Measurements from ENCODE around the gene SPINT3. TPM values are rescaled to one million over a fixed set of nuclear protein-coding genes. Genes with fewer than 3 reads are reported as not detected.

SPINT3 gene
- total RNA-seq, 2 donors from 2014 or later: not detected

- Histone ChIP-seq H3K27ac (peak overlapping the region; percentile 46), H3K9ac (ENCODE audit: low read depth in 2 of 2, low read length in 2 of 2) (peak overlapping the region in 1 of 2 donors; percentile 38), H3K9me3 (no peaks in the 10 kb centered on the region), H3K27me3 (peaks cover 8% of the 10 kb centered on the region), H3K4me1 (peaks cover 5% of the 10 kb centered on the region), H3K36me3 (no peaks in the 10 kb centered on the region), H3K4me3 (no peak overlapping the region)
- DNase-seq: peak; percentile 71
- intact Hi-C loops (cut with DNase I): no loop called here
- TF ChIP-seq CTCF (IDR thresholded peaks at IDR 0.05): no peak
These were observed 47.6 kb downstream of the SPINT3 start for GRCh38 chr20:45467861-45468260.

GRCh38 chr20:45467172-45467571 is 48.2 kb downstream of the SPINT3 start:
- Histone ChIP-seq H3K27ac (peak overlapping the region; percentile 46), H3K4me1 (peaks cover 5% of the 10 kb centered on the region), H3K9me3 (no peaks in the 10 kb centered on the region), H3K27me3 (peaks cover 8% of the 10 kb centered on the region), H3K4me3 (no peak overlapping the region), H3K9ac (ENCODE audit: low read depth in 2 of 2, low read length in 2 of 2) (no peak overlapping the region), H3K36me3 (no peaks in the 10 kb centered on the region)
- no peak for DNase-seq
- intact Hi-C loops (cut with DNase I): no loop called here
- TF ChIP-seq CTCF (IDR thresholded peaks at IDR 0.05): no peak

- intact Hi-C loops (cut with DNase I): no loop called here
- H3K9me3 ChIP-seq: no peaks in the 10 kb centered on the region
- H3K9ac ChIP-seq (ENCODE audit: low read depth in 2 of 2, low read length in 2 of 2): no peak overlapping the region
- peaks cover 8% of the 10 kb centered on the region for H3K27me3 ChIP-seq
- no peak overlapping the region for H3K4me3 ChIP-seq
- H3K27ac ChIP-seq: no peak overlapping the region
- H3K4me1 ChIP-seq: peaks cover 5% of the 10 kb centered on the region
- no peaks in the 10 kb centered on the region for H3K36me3 ChIP-seq
- peak; percentile 60 for DNase-seq
- TF ChIP-seq CTCF (IDR thresholded peaks at IDR 0.05): no peak
These were observed 49.7 kb downstream of the SPINT3 start for GRCh38 chr20:45465491-45466266.

- no peaks in the 10 kb centered on the region for H3K9me3 ChIP-seq
- no peaks in the 10 kb centered on the region for H3K27me3 ChIP-seq
- intact Hi-C loops (cut with DNase I): no loop called here
- H3K27ac ChIP-seq: no peak overlapping the region
- TF ChIP-seq CTCF (IDR thresholded peaks at IDR 0.05): no peak
- H3K4me3 ChIP-seq: no peak overlapping the region
- no peaks in the 10 kb centered on the region for H3K4me1 ChIP-seq
- no peaks in the 10 kb centered on the region for H3K36me3 ChIP-seq
- H3K9ac ChIP-seq (ENCODE audit: low read depth in 2 of 2, low read length in 2 of 2): no peak overlapping the region
- DNase-seq: no peak
These were observed 51.7 kb downstream of the SPINT3 start for GRCh38 chr20:45463709-45464108.

GRCh38 chr20:45462711-45463509 is 52.5 kb downstream of the SPINT3 start:
- intact Hi-C loops (cut with DNase I): no loop called here
- H3K9ac ChIP-seq (ENCODE audit: low read depth in 2 of 2, low read length in 2 of 2): no peak overlapping the region
- no peak for DNase-seq
- H3K9me3 ChIP-seq: no peaks in the 10 kb centered on the region
- H3K4me1 ChIP-seq: no peaks in the 10 kb centered on the region
- TF ChIP-seq CTCF (IDR thresholded peaks at IDR 0.05): no peak
- H3K27ac ChIP-seq: no peak overlapping the region
- no peak overlapping the region for H3K4me3 ChIP-seq
- no peaks in the 10 kb centered on the region for H3K36me3 ChIP-seq
- H3K27me3 ChIP-seq: no peaks in the 10 kb centered on the region

Other genes with a start within 250 kb of the SPINT3 start
- gene RBPJL, start 208.8 kb downstream of the SPINT3 start, total RNA-seq: under 1 TPM in 1 of 2 donors, not detected in 1; 0.74 TPM
- gene MATN4, start 207.3 kb downstream of the SPINT3 start, total RNA-seq: under 1 TPM in 1 of 2 donors, not detected in 1; 0.47 TPM
- gene SDC4, start 167.2 kb downstream of the SPINT3 start, total RNA-seq: 100 to 1,000 TPM in 1 of 2 donors, 10 to 100 TPM in 1; 70.9 to 146 TPM
- 10 to 100 TPM; 24.4 to 27.7 TPM for gene SYS1, start 152.5 kb downstream of the SPINT3 start, total RNA-seq
- gene TP53TG5, start 137.3 kb downstream of the SPINT3 start, total RNA-seq: 1 to 10 TPM in 1 of 2 donors, under 1 TPM in 1; 0.40 to 1.0 TPM
- 100 to 1,000 TPM; 109 to 131 TPM for gene DBNDD2, start 107.3 kb downstream of the SPINT3 start, total RNA-seq
- 100 to 1,000 TPM; 129 to 140 TPM for gene PIGT, start 99.5 kb downstream of the SPINT3 start, total RNA-seq
- 100 to 1,000 TPM; 117 to 285 TPM for gene WFDC2, start 45.9 kb downstream of the SPINT3 start, total RNA-seq
- gene WFDC6, start 23.9 kb upstream of the SPINT3 start, total RNA-seq: not detected
- gene EPPIN, start 31.8 kb upstream of the SPINT3 start, total RNA-seq: not detected
- gene WFDC8, start 63.7 kb upstream of the SPINT3 start, total RNA-seq: not detected
- gene WFDC10A, start 114.1 kb upstream of the SPINT3 start, total RNA-seq: not detected
- gene WFDC9, start 115.7 kb upstream of the SPINT3 start, total RNA-seq: not detected
- not detected for gene WFDC11, start 154.6 kb upstream of the SPINT3 start, total RNA-seq
- gene WFDC13, start 186.4 kb upstream of the SPINT3 start, total RNA-seq: not detected
- not detected for gene WFDC10B, start 189.4 kb upstream of the SPINT3 start, total RNA-seq
- gene SPINT4, start 206.7 kb upstream of the SPINT3 start, total RNA-seq: not detected

Measured in colonic mucosa (tissue), 4 donors.